Kasumi-1 (cell line): ENCODE measurements around the gene PTBP3.
"Not testable (repeated sequence)": the region's sequence is repeated elsewhere in the genome, so short reads cannot be mapped to it uniquely, and the experiment has no call there.

Experiments
- DNase-seq, 2 experiments: peaks; one replicate each; lab custom pipeline; 2025; lab: John Stamatoyannopoulos, UW

Gene PTBP3

GRCh38 chr9:112268413-112268812, 65.0 kb downstream of the PTBP3 start:
- no peak for DNase-seq

GRCh38 chr9:112267086-112267485, 66.3 kb downstream of the PTBP3 start:
- DNase-seq, result not testable (repeated sequence)

DNA sequence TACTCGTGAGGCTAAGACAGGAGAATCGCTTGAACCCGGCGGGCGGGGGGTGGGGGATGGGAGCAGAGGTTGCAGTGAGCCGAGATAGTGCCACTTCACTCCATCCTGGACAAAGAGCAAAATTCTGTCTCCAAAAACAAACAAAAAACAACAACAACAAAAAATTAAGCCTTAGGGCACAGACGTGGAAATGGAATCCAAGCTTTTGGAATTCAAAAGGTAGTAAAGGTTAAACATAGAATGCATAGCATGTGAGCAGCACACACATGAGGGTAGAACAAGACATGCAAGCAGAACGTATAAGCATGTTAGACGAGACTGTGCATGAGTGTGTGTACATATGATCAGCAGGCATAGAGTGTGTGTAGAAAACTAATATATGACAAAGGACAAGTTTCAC, 68.0 kb downstream of the PTBP3 start:
- DNase-seq, result no peak

DNA sequence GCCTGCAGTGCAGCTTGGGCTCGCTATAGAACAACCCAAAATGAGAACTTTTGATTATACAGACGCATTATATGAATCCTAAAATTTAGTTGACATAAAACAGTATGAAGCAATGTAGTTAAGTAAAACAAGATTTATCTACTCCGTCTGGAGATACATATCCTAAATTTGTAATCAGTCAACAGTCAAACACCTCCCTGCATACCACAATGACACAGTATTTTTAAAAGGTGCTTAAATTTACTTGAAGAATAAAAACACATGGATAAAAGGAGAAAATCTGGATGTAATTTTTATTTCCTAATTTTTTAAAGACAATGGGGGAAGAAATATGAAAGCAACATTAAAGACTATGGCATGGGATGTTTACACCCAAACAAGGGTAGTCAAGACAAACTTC, 70.8 kb downstream of the PTBP3 start:
- DNase-seq, result no peak

DNA sequence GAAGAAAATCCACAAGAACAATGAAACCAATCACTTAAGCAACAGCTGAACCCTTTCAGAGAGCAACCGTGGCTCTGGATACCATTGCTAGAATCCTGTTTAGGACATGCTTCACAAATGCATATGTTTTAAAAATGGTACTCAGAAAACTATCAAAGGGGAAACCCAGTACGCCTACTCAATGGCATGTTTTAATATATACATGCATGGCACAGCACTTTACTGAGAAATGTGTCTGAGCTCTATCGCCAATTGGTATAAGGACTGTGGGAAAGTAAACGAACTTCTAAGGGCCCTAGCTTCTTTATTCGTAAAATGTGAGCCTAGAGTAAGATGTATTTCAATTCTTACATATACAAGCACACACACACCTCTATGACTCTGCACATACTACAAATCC, 72.3 kb downstream of the PTBP3 start:
- DNase-seq, result no peak

DNA sequence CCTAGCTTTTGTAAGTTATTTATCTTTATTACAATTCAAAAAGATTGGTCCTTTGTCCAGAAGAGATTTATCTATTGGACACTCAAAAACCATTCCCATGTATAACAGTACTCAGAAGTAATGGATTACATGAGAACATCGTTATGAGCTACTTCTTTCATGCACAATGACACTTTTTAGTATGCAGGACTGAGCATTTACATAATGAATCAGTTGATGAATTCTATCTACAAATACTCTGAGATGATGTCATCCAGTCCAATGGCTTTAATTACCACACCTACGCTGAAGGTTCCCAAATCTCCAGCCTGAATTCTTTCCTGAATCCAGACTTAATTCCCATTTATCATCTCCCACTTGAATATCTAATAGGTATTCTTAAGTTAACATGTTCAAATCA, 75.3 kb downstream of the PTBP3 start:
- no peak for DNase-seq

DNA sequence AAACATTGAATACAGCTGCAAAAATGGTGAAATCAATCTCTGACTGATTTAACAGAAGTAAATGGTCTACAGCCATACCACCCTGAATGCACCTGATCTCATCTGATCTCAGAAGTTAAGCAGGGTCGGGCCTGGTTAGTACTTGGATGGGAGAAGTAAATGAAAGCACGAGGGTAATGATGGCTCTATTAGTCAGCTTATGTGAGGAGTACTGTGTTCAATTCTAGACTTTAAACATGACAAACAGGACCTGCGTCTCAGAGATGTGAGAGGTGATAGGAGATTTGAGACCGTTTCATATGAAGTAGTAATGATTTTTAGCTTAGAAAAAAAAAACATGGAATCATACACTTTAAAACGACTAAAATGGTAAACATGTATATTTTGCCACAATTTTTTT, 81.2 kb downstream of the PTBP3 start:
- no peak for DNase-seq

DNA sequence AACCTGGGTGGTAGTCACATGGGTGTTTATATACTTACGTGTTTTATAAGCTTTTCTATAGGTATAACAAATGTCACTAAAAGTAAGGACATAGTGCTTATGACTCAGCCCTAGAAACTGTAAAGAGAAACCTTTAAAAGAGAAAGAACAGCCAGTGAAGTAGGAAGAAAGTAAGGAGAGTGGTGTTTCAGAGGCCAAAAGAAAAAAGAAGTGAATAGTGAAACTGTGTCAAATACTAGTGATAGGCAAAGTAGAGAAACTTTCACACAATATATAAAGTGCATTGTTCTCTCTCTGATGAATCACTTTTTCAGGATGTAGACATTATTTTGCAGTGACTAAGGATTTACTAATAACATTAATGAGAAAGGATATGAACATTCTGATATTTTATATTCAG, 84.1 kb downstream of the PTBP3 start:
- no peak for DNase-seq

DNA sequence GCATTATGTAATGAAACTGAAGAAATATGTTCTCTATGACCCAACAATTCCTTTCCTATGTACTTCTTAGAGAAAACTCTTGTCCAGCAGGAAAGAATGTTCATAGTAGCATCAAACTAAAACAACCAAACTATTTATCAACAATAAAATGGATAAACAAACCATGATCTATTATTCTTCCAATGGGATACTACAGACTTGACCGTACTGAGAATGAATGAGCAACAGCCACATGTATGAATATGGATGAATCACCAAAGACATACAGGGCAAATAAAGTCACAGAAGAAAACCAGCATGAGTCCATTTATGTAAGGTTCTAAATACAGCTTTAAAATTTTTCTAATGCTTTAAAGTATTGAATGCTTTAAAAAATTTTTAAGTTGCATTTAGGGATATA, 84.7 kb downstream of the PTBP3 start:
- no peak for DNase-seq

GRCh38 chr9:112247090-112247489, 86.3 kb downstream of the PTBP3 start:
- DNase-seq, result no peak

GRCh38 chr9:112245126-112245525, 88.3 kb downstream of the PTBP3 start:
- DNase-seq, result no peak

GRCh38 chr9:112242147-112242804, 91.1 kb downstream of the PTBP3 start:
- DNase-seq, result no peak

DNA sequence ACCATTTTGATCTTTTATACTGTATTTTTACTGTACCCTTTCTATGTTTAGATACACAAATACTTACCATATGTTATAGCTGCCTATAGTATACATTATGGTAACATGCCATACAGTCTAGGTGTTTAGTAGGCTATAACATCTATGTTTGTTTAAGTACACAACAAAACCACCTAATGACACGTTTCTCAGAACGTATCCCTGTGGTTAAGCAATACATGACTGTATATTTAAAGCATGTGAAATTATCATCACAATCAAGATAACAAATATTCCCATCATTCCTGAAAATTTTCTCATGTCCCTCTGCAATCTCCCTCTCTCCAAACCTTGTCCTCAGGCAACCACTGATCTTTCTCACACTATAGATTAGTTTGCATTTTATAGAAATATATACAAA, 91.9 kb downstream of the PTBP3 start:
- DNase-seq, result no peak

DNA sequence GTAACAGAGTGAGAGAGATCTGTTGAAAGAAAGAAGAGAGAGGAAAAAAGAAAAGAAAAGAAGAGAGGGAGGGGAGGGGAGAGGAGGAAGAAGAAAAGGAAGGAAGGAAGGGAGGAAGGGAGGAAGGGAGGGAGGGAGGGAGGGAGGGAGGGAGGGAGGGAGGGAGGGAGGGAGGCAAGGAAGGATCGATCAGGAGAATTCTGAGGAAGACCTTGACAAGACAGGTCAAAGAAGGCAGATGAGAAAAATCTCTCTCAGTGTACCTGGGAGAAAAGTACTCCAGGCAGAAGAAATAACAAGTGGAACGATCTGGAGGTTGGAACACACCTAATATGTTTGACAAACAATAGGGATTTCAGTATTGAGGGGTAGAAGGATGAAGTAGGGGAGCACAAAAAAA, 93.7 kb downstream of the PTBP3 start:
- no peak for DNase-seq

- no peak for DNase-seq
These were observed 94.1 kb downstream of the PTBP3 start for GRCh38 chr9:112239284-112239683.

- no peak for DNase-seq
These were observed 98.6 kb downstream of the PTBP3 start for GRCh38 chr9:112234779-112235178.

DNA sequence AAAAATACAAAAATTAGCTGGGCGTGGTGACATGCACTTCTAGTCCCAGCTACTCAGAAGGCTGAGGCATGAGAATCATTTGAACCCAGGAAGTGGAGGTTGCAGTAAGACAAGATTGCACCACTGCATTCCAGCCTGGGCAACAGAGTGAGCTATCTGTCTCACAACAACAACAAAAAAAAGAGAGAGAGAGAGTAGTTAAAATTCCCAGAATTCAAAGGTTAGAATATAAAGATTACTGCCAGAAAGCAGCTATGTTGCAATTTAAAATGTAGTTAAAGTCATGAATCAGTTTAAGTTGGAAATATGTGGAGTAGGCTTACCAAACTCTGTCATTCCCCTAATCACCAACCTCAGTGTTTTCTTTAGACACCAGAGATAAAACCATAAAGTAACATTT, 99.7 kb downstream of the PTBP3 start:
- no peak for DNase-seq

DNA sequence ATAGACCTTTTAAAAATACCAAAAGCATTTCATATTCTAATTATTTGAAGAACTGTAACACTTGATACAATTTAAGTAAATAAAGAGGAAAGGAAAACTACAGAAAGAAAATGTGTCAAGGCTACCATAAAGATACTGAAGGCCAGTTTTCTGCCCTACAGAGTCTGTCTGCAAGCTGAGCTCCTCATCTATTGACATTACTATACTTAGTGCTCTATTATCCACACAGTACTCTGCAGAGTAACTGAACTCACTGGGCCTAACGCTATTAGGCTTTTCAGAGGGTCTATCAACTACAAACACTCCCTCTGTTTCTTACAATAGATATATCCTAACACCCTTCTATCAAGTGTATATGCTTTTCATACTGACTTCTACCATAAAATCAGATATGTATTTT, 101.2 kb downstream of the PTBP3 start:
- no peak for DNase-seq

DNA sequence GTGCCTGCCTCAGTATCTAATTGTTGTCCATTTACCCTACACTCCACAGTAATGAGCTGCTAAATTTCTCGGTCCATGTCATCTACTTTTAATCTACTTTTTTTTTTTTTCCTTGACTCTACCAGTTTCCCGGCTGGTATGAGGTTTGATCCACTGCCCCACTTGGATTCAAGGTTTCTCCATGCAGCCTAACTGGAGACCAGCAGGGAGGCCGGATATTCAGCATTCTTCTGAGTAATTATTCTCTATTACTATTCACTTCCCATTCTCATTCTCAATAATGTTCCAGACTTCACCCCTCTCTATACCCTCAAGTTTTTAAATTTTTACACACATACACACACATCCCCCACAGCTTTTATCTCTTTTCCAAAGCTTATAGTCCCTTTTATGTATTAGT, 107.3 kb downstream of the PTBP3 start:
- no peak for DNase-seq

DNA sequence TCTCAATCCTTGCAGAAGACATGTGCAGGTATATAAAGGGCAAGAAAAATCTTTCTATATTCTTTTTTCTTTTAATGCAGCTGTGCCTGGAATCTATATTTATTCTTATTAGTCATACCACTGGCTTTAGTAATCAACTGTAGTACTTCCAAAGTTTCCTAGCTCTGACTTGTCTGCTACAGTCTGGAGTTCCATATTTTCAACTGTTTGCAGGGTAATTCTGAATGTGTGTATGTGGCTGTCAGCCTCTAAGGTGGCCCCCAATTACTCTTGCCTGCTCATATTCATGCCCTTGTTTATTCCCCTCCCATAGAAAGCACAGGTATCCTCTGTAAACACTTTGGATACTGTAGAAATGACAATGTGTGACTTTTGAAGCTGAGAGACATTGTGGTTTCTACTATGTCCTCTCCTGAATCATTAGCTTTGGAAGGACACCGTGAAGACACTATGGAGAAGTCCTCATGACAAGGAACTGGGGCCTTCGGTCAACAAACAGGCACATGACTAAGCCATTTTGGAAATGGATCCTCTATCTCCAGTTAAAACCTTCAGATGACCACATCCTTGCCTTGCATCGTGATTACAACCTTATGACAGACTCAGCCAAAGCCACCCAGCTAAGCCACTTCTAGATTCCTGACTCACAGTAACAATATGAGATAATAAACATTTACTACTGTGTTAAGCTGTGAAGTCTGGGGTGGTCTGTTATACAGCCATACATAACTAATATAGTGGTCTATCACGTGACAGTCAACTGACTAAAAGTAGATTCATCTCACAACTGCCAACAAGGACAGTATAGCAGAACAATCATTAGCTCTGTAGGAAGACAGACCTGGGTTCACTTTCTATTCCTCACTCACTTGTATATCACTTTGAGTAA, 108.8 kb downstream of the PTBP3 start:
- no peak for DNase-seq

DNA sequence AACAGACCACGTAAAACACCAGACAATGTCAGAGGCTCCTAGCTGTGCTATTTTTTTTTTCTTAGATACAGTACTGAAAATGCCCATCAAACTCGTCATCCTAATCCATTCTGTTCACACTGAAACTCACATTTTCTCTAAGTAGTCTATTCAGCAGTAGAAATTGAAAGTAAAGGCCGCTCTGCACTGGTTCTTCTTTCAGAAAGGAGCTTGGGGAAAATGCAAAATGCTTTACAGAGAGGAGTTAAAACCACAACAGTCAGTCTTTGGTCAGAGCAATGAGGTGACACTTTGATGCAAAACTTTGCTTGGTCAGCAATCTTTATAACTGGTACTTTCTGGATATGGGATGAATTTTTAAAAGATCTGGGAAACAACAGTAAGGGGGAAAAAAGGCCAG, 114.5 kb downstream of the PTBP3 start:
- DNase-seq, result no peak

DNA sequence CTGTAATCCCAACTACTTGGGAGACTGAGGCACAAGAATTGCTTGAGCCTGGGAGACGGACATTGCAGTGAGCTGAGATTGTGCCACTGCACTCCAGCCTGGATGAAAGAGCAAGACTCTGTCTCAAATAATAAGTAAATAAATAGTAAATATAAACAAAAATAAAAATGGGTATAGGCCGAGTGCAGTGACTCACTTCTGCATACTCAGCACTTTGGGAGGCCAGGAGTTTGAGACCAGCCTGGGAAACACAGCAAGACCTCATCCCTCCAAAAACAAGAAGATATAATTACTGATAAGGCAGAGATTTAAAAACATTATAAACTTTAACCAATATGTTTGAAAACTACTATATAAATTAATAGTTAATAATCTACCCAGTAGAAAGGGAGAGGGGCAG, 120.5 kb downstream of the PTBP3 start:
- DNase-seq, result no peak

DNA sequence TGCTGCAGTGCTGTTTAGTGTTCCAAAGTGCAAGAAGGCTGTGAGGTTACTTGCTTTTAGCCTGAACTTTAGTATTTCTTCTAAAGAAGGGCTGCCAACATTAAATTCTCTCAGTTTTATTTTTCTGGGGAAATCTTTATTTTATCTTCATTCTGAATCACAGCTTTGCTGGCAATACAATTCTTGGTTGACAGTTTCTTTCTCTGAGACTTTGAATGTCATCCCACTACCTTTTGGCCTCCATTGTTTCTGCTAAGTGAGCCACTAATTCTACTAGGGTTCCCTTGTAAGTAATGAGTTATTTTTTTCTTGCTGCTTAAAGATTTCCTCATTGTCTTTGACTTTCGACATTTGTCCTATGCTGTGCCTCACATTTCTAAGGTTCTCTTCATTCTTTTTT, 126.0 kb downstream of the PTBP3 start:
- DNase-seq, result no peak

DNA sequence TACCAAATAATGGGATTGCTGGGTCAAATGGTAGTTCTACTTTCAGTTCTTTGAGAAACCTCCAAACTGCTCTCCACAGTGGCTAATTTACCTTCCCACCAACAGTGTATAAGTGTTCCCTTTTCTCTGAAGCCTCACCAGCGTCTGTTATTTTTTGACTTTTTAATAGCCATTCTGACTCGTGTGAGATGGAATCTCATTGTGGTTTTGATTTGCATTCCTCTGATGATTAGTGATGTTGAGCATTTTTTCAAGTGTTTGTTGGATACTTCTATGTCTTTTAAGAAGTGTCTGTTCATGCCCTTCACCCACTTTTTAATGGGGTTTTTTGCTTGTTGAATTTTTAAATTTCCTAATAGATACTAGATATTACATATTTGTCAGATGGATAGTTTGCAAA, 129.9 kb downstream of the PTBP3 start:
- DNase-seq, result no peak
